Measurements from ENCODE around the gene DIAPH2. TPM values are rescaled to one million over a fixed set of nuclear protein-coding genes. Genes with fewer than 3 reads are reported as not detected.

DIAPH2 gene
- total and polyA plus RNA-seq, 2 experiments from 2014 or later = 16.2 to 56.6 TPM

- H3F3A ChIP-seq (replicated peaks; ENCODE audit: low read depth) = no peaks in the 10 kb centered on the region
- H2AFZ ChIP-seq = no peak overlapping the region
- no peaks in the 10 kb centered on the region for H3K9me2 ChIP-seq (ENCODE audit: insufficient read depth)
- no peaks in the 10 kb centered on the region for H4K20me1 ChIP-seq (replicated peaks; ENCODE audit: insufficient read depth)
- Mint-ChIP-seq H3K4me3 (no peak overlapping the region), H3K9me3 (no peaks in the 10 kb centered on the region; the same call in 2 of the 3 replicates), H3K36me3 (ENCODE audit: low read depth) (no peaks in the 10 kb centered on the region), H3K27me3 (ENCODE audit: insufficient read depth, low read depth, poor library complexity) (no peaks in the 10 kb centered on the region), H3K27ac (no peak overlapping the region), H3K4me1 (no peaks in the 10 kb centered on the region)
- H3K4me1 ChIP-seq (ENCODE audit: insufficient read depth) = no peaks in the 10 kb centered on the region
- H3K4me2 ChIP-seq = no peak overlapping the region
- ATAC-seq (no peak), DNase-seq (ENCODE audit: low spot score) (no peak)
- no peak for TF ChIP-seq EZH2 (IDR thresholded peaks at IDR 0.05; ENCODE audit: low read depth, unreplicated experiment)
- TF ChIP-seq CTCF (conservative IDR thresholded peaks at IDR 0.05; ENCODE audit: low read depth in 2 of 2) = no peak
- TF ChIP-seq ZNF114 (CRISPR knock-in tag; IDR thresholded peaks at IDR 0.05) = no peak
- TF ChIP-seq EZH2phosphoT487 (IDR thresholded peaks at IDR 0.05; ENCODE audit: unreplicated experiment) = no peak
- no peak for TF ChIP-seq POLR2AphosphoS5 (IDR thresholded peaks at IDR 0.05; ENCODE audit: low read depth)
- no peaks in the 10 kb centered on the region for H3K79me2 ChIP-seq (replicated peaks; ENCODE audit: insufficient read depth)
- H3K36me3 ChIP-seq (ENCODE audit: insufficient read depth) = no peaks in the 10 kb centered on the region
- H3K4me3 ChIP-seq = no peak overlapping the region
- no peaks in the 10 kb centered on the region for H3K27me3 ChIP-seq (ENCODE audit: insufficient read depth)
- no peak overlapping the region for H3K27ac ChIP-seq (ENCODE audit: low read depth)
Observed at GRCh38 chrX:97619499-97619898, 934.9 kb downstream of the DIAPH2 start.

GRCh38 chrX:97622111-97622510, 937.5 kb downstream of the DIAPH2 start:
- peaks cover 2% of the 10 kb centered on the region; the same call in 1 of the 3 replicates for H3K9me3 Mint-ChIP-seq
- H3K9me2 ChIP-seq (ENCODE audit: insufficient read depth) = no peaks in the 10 kb centered on the region
- no peak overlapping the region for H3K4me3 ChIP-seq
- H3K36me3 Mint-ChIP-seq (ENCODE audit: low read depth) = no peaks in the 10 kb centered on the region
- H3K4me2 ChIP-seq = no peak overlapping the region
- H3K27me3 Mint-ChIP-seq (ENCODE audit: insufficient read depth, low read depth, poor library complexity) = no peaks in the 10 kb centered on the region
- H3F3A ChIP-seq (replicated peaks; ENCODE audit: low read depth) = no peaks in the 10 kb centered on the region
- no peaks in the 10 kb centered on the region for H4K20me1 ChIP-seq (replicated peaks; ENCODE audit: insufficient read depth)
- no peaks in the 10 kb centered on the region for H3K36me3 ChIP-seq (ENCODE audit: insufficient read depth)
- no peak for ATAC-seq
- no peak for DNase-seq (ENCODE audit: low spot score)
- H3K27me3 ChIP-seq (ENCODE audit: insufficient read depth) = no peaks in the 10 kb centered on the region
- H3K27ac Mint-ChIP-seq = no peak overlapping the region
- H3K4me1 Mint-ChIP-seq = no peaks in the 10 kb centered on the region
- no peaks in the 10 kb centered on the region for H3K79me2 ChIP-seq (replicated peaks; ENCODE audit: insufficient read depth)
- no peak overlapping the region for H3K27ac ChIP-seq (ENCODE audit: low read depth)
- no peak overlapping the region for H3K4me3 Mint-ChIP-seq
- H2AFZ ChIP-seq = no peak overlapping the region
- H3K4me1 ChIP-seq (ENCODE audit: insufficient read depth) = no peaks in the 10 kb centered on the region
- no peak for TF ChIP-seq CREB1 (CRISPR knock-in tag; IDR thresholded peaks at IDR 0.05; ENCODE audit: low read depth)
- TF ChIP-seq NANOG (IDR thresholded peaks at IDR 0.05; ENCODE audit: borderline replicate concordance) = no peak
- TF ChIP-seq ZNF331 (CRISPR knock-in tag; IDR thresholded peaks at IDR 0.05; ENCODE audit: low read depth) = no peak
- no peak for TF ChIP-seq POLR2AphosphoS5 (IDR thresholded peaks at IDR 0.05; ENCODE audit: low read depth)
- TF ChIP-seq REST (IDR thresholded peaks at IDR 0.05; ENCODE audit: unreplicated experiment) = no peak
- no peak for TF ChIP-seq CTCF (conservative IDR thresholded peaks at IDR 0.05; ENCODE audit: low read depth in 2 of 2)
- TF ChIP-seq STAT1 (IDR thresholded peaks at IDR 0.05; ENCODE audit: unreplicated experiment) = no peak
- no peak for TF ChIP-seq JUNB (IDR thresholded peaks at IDR 0.05; ENCODE audit: unreplicated experiment)

Data from GM23338 (cell line).